ENCODE results near the gene SIX3.

SIX3 gene

GRCh38 chr2:44941551-44942234 lies at the start of gene SIX3:
Gene SIX3 (plus strand): TSS chr2:44941702. CDS start chr2:44942105, 403 bp downstream.
- no peak for DNase-seq (ENCODE audit: extremely low read depth in 1 of 2, low read depth in 1 of 2)

GRCh38 chr2:44894058-44894457 lies 47.4 kb upstream of the SIX3 start:
- no peak for DNase-seq (ENCODE audit: extremely low read depth in 1 of 2, low read depth in 1 of 2)

- no peak for DNase-seq (ENCODE audit: extremely low read depth in 1 of 2, low read depth in 1 of 2)
Observed at GRCh38 chr2:44895061-44895460, 46.4 kb upstream of the SIX3 start.

- DNase-seq (ENCODE audit: extremely low read depth in 1 of 2, low read depth in 1 of 2), result no peak
Observed at GRCh38 chr2:44897406-44897805, 44.1 kb upstream of the SIX3 start.

- no peak for DNase-seq (ENCODE audit: extremely low read depth in 1 of 2, low read depth in 1 of 2)
Observed at GRCh38 chr2:44902217-44903137, 39.0 kb upstream of the SIX3 start.

- no peak for DNase-seq (ENCODE audit: extremely low read depth in 1 of 2, low read depth in 1 of 2)
Observed at GRCh38 chr2:44904578-44904977, 36.9 kb upstream of the SIX3 start.

- DNase-seq (ENCODE audit: extremely low read depth in 1 of 2, low read depth in 1 of 2), result no peak
Observed at GRCh38 chr2:44906972-44907371, 34.5 kb upstream of the SIX3 start.

- DNase-seq (ENCODE audit: extremely low read depth in 1 of 2, low read depth in 1 of 2), result no peak
Observed at GRCh38 chr2:44909831-44910230, 31.7 kb upstream of the SIX3 start.

- DNase-seq (ENCODE audit: extremely low read depth in 1 of 2, low read depth in 1 of 2), result no peak
Observed at GRCh38 chr2:44912660-44913059, 28.8 kb upstream of the SIX3 start.

GRCh38 chr2:44916291-44916690 lies 25.2 kb upstream of the SIX3 start:
- DNase-seq (ENCODE audit: extremely low read depth in 1 of 2, low read depth in 1 of 2), result no peak

- DNase-seq (ENCODE audit: extremely low read depth in 1 of 2, low read depth in 1 of 2), result no peak
Observed at GRCh38 chr2:44918095-44918775, 23.3 kb upstream of the SIX3 start.

GRCh38 chr2:44920751-44921150 lies 20.8 kb upstream of the SIX3 start:
- DNase-seq (ENCODE audit: extremely low read depth in 1 of 2, low read depth in 1 of 2), result no peak

- DNase-seq (ENCODE audit: extremely low read depth in 1 of 2, low read depth in 1 of 2), result no peak
Observed at GRCh38 chr2:44922776-44923175, 18.7 kb upstream of the SIX3 start.

GRCh38 chr2:44925561-44926136 lies 15.9 kb upstream of the SIX3 start:
- no peak for DNase-seq (ENCODE audit: extremely low read depth in 1 of 2, low read depth in 1 of 2)

GRCh38 chr2:44926957-44927356 lies 14.5 kb upstream of the SIX3 start:
- no peak for DNase-seq (ENCODE audit: extremely low read depth in 1 of 2, low read depth in 1 of 2)

- no peak for DNase-seq (ENCODE audit: extremely low read depth in 1 of 2, low read depth in 1 of 2)
Observed at GRCh38 chr2:44927985-44928482, 13.5 kb upstream of the SIX3 start.

GRCh38 chr2:44928483-44929158 lies 12.9 kb upstream of the SIX3 start:
- no peak for DNase-seq (ENCODE audit: extremely low read depth in 1 of 2, low read depth in 1 of 2)

GRCh38 chr2:44929159-44929734 lies 12.3 kb upstream of the SIX3 start:
- no peak for DNase-seq (ENCODE audit: extremely low read depth in 1 of 2, low read depth in 1 of 2)

- no peak for DNase-seq (ENCODE audit: extremely low read depth in 1 of 2, low read depth in 1 of 2)
Observed at GRCh38 chr2:44929735-44930273, 11.7 kb upstream of the SIX3 start.
